Endodermal cell (in vitro differentiated cells): Measurements from ENCODE around the gene CRYGB. TPM values are rescaled to one million over a fixed set of nuclear protein-coding genes. Genes with fewer than 3 reads are reported as not detected.

Source experiments
- DNase-seq: peaks from one replicate; pipeline ENCODE4 v3.0.0-alpha.2; 2017
- H3K27ac ChIP-seq: 2 replicates; pipeline ENCODE4 v1.5.1; 2013; ENCODE audit warnings: mild to moderate bottlenecking, low read depth, low read length, moderate library complexity
- H3K27me3 ChIP-seq: 2 replicates; pipeline ENCODE4 v1.6.1; 2013; ENCODE audit warnings: mild to moderate bottlenecking, low read length, moderate library complexity; ENCODE audit not compliant: insufficient read depth, control insufficient read depth, poor library complexity, severe bottlenecking
- H3K36me3 ChIP-seq: 2 replicates; pipeline ENCODE4 v1.7.0; 2013; ENCODE audit warnings: mild to moderate bottlenecking, low read length, moderate library complexity; ENCODE audit not compliant: control insufficient read depth, insufficient read depth
- H3K4me1 ChIP-seq: one replicate; pipeline ENCODE4 v1.7.0; 2013; ENCODE audit warnings: low read length; ENCODE audit not compliant: control insufficient read depth, insufficient read depth
- H3K4me3 ChIP-seq: 2 replicates; pipeline ENCODE4 v1.5.1; 2013; ENCODE audit warnings: mild to moderate bottlenecking, low read length, moderate library complexity
- H3K9ac ChIP-seq: 2 replicates; pipeline ENCODE4 v1.6.1; 2013; ENCODE audit warnings: mild to moderate bottlenecking, low read length, moderate library complexity; ENCODE audit not compliant: poor library complexity, severe bottlenecking; ENCODE audit errors: extremely low read depth
- H3K9me3 ChIP-seq: 2 replicates; pipeline ENCODE4 v1.6.1; 2013; ENCODE audit warnings: mild to moderate bottlenecking, low read length, moderate library complexity; ENCODE audit not compliant: control insufficient read depth
- H3K27ac Mint-ChIP-seq: 2 replicates; pipeline ENCODE4 v1.8.0; 2020; ENCODE audit warnings: mixed read lengths
- H3K27me3 Mint-ChIP-seq: 2 replicates; pipeline ENCODE4 v1.8.0; 2021; ENCODE audit warnings: mild to moderate bottlenecking, mixed read lengths; ENCODE audit not compliant: insufficient read depth
- H3K36me3 Mint-ChIP-seq: 2 replicates; pipeline ENCODE4 v1.8.0; 2020; ENCODE audit warnings: low read depth, mixed read lengths
- H3K4me1 Mint-ChIP-seq: 2 replicates; pipeline ENCODE4 v1.8.0; 2020; ENCODE audit warnings: mixed read lengths
- H3K4me3 Mint-ChIP-seq: 2 replicates; pipeline ENCODE4 v1.8.0; 2020; ENCODE audit warnings: mild to moderate bottlenecking, moderate library complexity, mixed read lengths
- H3K9me3 Mint-ChIP-seq: 2 replicates; pipeline ENCODE4 v1.8.0; 2020; ENCODE audit warnings: mild to moderate bottlenecking, mixed read lengths
- WGBS, 2 experiments: methylation state at CpG; one replicate each; pipeline versions ENCODE4 v1.1.5 to v1.1.7; 2013; ENCODE audit warnings: missing lambda C conversion rate in 2 of 2, mixed read lengths in 1 of 2; ENCODE audit not compliant: insufficient coverage in 1 of 2, insufficient read length in 1 of 2; 5-methylcytosine and 5-hydroxymethylcytosine counted together
- total RNA-seq, 2 donors: library from RNA; stranded (reverse); fragmentation: NEBNext Ultra II Directional in 1 of 2; extraction: Animal tissue kit (Norgen Biotek cat#: 25700) in 1 of 2; gene quantifications; 2 replicates in 1 of 2; 3 replicates in 1 of 2; pipeline ENCODE4 v1.2.1, GENCODE V29; 2021
- TF ChIP-seq, protein P1 (sequence below): fragments of 200-600 bp; sonication (generic); conservative IDR thresholded peaks from 2 replicates; pipeline ENCODE4 v1.5.0; 2021; ENCODE audit warnings: antibody characterized with exemption, mild to moderate bottlenecking

CRYGB gene
- total RNA-seq, 2 donors from 2014 or later, result 0.46 TPM; not detected in 1

DNA sequence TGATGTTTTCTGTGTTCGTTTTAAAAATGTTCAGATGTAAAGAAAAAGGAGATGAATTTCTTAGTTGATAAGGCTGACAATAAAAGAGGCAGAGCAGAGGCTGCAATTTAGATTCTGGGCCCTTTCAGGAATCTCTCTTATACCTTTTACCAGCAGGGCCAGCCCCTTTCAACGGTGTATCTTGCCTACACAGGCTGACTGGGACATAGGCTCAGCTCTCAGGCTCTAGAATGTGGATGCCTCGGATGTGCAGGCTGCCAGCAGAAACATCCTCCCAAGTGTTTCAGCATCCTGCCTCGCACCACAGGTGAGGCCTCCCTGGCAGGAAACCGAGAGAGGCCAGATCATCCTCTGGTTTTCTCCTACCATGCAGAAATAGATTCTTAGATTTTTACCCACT, 40.5 kb upstream of the CRYGB start:
- Mint-ChIP-seq H3K27ac (no peak overlapping the region), H3K4me3 (no peak overlapping the region), H3K4me1 (peaks cover 56% of the 10 kb centered on the region), H3K27me3 (no peaks in the 10 kb centered on the region), H3K9me3 (no peaks in the 10 kb centered on the region), H3K36me3 (no peaks in the 10 kb centered on the region)
- no peaks in the 10 kb centered on the region for H3K9me3 ChIP-seq
- H3K4me3 ChIP-seq, result no peak overlapping the region
- H3K36me3 ChIP-seq, result no peaks in the 10 kb centered on the region
- H3K27ac ChIP-seq, result no peak overlapping the region
- no peaks in the 10 kb centered on the region for H3K27me3 ChIP-seq
- no peak for DNase-seq
- WGBS, 2 experiments, result 66 to 79% methylated on average over 4 to 5 of the region's 5 CpGs
- H3K4me1 ChIP-seq, result peaks cover 11% of the 10 kb centered on the region
- TF ChIP-seq, protein P1, sequence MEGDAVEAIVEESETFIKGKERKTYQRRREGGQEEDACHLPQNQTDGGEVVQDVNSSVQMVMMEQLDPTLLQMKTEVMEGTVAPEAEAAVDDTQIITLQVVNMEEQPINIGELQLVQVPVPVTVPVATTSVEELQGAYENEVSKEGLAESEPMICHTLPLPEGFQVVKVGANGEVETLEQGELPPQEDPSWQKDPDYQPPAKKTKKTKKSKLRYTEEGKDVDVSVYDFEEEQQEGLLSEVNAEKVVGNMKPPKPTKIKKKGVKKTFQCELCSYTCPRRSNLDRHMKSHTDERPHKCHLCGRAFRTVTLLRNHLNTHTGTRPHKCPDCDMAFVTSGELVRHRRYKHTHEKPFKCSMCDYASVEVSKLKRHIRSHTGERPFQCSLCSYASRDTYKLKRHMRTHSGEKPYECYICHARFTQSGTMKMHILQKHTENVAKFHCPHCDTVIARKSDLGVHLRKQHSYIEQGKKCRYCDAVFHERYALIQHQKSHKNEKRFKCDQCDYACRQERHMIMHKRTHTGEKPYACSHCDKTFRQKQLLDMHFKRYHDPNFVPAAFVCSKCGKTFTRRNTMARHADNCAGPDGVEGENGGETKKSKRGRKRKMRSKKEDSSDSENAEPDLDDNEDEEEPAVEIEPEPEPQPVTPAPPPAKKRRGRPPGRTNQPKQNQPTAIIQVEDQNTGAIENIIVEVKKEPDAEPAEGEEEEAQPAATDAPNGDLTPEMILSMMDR, result no peak
- no peak overlapping the region for H3K9ac ChIP-seq

DNA sequence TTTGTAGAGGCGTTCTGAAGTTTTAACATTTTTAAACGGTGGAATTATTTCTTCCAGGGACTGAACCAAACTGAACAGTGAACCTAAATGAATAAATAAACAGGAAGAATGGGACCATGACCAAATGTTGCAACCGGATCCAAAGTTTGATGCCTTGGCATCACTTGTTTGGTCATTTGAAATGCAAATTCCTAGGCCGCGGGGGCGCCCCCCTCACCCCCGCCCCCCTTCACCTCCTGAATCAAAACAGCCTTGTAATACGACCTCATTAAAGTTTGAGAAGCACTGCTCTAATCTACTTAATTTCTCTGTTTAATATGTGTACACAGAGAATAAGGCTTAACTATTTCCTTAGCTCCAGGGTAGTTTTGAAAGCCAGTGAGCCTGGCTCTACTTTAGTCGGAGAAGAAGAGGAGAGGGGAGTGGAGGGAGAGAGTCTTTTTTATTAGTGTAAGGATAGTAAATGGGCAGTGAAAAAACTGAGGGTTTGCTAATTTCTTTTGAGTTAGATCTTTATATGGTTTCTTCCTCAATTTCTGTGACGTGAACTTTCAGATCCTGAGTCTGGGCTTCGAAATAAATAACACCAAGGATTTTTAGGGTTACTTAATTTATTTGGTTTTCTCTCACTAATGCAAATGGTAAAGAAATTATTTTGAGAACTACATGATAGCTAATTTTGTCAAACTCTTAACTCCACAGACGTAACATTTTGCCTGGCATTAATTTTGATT, 38.2 kb upstream of the CRYGB start:
- 27 to 35% methylated on average over 5 to 12 of the region's 12 CpGs for WGBS, 2 experiments
- Histone ChIP-seq H3K4me1 (peaks cover 11% of the 10 kb centered on the region), H3K9me3 (no peaks in the 10 kb centered on the region), H3K4me3 (no peak overlapping the region), H3K27me3 (no peaks in the 10 kb centered on the region), H3K27ac (no peak overlapping the region), H3K9ac (no peak overlapping the region), H3K36me3 (no peaks in the 10 kb centered on the region)
- H3K4me3 Mint-ChIP-seq, result peak overlapping the region; percentile 43
- no peaks in the 10 kb centered on the region for H3K36me3 Mint-ChIP-seq
- H3K27me3 Mint-ChIP-seq, result no peaks in the 10 kb centered on the region
- peaks cover 56% of the 10 kb centered on the region for H3K4me1 Mint-ChIP-seq
- peak; percentile 75 for DNase-seq
- TF ChIP-seq, protein P1, result no peak
- no peaks in the 10 kb centered on the region for H3K9me3 Mint-ChIP-seq
- H3K27ac Mint-ChIP-seq, result peak overlapping the region; percentile 46

DNA sequence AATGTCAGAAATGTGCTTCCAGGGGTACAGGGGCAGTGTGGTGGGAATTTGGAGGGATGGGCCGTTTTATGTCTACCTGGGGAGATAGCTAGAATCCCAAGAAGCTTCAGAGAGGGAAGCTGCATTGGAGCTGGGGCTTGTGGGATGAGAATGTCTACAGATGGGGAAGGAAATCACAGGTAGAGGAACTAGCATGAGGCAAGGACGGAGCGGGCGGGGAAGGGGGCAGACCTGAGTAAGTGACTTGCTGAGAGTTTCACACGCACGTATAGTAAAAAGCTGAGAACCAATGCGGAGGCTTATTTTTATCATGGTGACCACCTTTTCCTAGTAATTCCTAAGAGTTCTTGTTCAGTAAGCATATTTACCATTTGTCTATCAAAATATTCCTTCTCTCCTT, 37.6 kb upstream of the CRYGB start:
- Mint-ChIP-seq H3K27ac (no peak overlapping the region), H3K9me3 (no peaks in the 10 kb centered on the region), H3K4me3 (peak overlapping the region; percentile 43), H3K27me3 (no peaks in the 10 kb centered on the region), H3K4me1 (peaks cover 57% of the 10 kb centered on the region), H3K36me3 (no peaks in the 10 kb centered on the region)
- 36 to 48% methylated on average over 6 to 7 of the region's 7 CpGs for WGBS, 2 experiments
- Histone ChIP-seq H3K9me3 (no peaks in the 10 kb centered on the region), H3K27me3 (no peaks in the 10 kb centered on the region), H3K27ac (no peak overlapping the region), H3K36me3 (no peaks in the 10 kb centered on the region), H3K4me3 (no peak overlapping the region), H3K4me1 (peaks cover 11% of the 10 kb centered on the region), H3K9ac (no peak overlapping the region)
- TF ChIP-seq, protein P1, result peak; percentile 43
- DNase-seq, result peak; percentile 87
